GM12874 (cell line): ENCODE measurements around the gene PTPRCAP.

ENCODE experiments used
- TF ChIP-seq, protein P1 (sequence below): IDR thresholded peaks from 2 replicates; pipeline ENCODE4 v1.5.1; 2011; ENCODE audit warnings: low read depth, mild to moderate bottlenecking, control low read depth, low read length, moderate library complexity; ENCODE audit not compliant: insufficient read depth

The PTPRCAP gene

DNA sequence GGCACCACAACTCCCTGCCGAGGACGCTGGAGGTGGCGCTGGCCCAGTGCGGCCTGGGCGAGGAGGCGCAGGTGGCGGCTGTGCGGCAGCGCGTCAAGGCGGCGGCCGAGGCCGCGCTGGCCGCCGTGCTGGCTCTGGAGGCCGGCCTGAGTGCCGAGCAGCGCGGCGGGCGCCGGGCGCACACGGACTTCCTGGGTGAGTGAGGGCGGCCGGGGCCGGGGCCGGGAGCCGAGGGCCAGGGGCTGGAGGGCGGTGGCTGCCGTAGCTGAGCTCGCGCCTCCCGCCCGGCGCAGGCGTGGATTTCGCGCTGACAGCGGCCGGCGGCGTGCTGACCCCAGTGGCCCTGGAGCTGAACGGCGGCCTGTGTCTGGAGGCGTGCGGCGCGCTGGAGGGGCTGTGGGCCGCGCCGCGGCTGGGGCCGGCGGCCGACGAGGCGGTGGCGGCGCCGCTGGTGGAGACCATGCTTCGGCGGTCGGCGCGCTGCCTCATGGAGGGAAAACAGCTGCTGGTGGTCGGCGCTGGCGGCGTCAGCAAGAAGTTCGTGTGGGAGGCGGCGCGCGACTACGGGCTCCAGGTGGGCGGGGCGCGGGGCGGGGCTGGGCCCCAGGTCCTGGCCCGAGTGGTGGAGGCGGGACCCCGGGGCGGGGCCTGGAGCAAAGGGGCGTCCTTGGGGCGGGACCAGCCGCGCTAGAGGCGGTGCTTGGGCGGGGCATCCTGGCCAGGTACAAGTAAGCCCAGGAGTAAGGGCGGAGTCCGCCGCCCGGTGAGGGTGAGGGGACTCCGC is 16.6 kb downstream of the PTPRCAP start:
- TF ChIP-seq, protein P1, sequence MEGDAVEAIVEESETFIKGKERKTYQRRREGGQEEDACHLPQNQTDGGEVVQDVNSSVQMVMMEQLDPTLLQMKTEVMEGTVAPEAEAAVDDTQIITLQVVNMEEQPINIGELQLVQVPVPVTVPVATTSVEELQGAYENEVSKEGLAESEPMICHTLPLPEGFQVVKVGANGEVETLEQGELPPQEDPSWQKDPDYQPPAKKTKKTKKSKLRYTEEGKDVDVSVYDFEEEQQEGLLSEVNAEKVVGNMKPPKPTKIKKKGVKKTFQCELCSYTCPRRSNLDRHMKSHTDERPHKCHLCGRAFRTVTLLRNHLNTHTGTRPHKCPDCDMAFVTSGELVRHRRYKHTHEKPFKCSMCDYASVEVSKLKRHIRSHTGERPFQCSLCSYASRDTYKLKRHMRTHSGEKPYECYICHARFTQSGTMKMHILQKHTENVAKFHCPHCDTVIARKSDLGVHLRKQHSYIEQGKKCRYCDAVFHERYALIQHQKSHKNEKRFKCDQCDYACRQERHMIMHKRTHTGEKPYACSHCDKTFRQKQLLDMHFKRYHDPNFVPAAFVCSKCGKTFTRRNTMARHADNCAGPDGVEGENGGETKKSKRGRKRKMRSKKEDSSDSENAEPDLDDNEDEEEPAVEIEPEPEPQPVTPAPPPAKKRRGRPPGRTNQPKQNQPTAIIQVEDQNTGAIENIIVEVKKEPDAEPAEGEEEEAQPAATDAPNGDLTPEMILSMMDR: no peak

DNA sequence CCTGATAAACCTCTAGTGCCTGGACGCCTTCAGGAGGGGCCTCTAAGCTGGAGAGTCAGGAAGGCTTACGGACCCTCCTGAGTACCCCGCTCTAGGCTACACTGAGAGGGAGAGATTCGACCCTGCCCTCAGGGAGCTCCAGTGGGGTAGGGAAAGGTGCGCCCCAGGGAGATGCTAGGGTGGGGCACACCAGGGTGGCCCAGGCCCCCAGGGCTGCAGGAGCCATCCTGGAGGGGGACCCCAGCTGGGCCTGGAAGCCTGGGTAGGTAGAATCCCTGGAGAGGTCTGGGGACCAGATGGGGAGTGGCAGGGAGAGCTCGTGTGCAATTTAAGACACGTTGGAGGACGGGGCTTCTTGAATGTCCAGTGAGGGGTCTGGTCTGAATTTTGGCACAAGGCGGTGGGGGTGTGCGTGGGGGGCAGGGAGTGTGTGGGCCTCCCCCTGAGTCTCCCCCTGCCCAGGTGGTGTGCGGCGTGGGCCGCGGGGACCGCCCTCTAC is 17.3 kb downstream of the PTPRCAP start:
- TF ChIP-seq, protein P1: no peak

DNA sequence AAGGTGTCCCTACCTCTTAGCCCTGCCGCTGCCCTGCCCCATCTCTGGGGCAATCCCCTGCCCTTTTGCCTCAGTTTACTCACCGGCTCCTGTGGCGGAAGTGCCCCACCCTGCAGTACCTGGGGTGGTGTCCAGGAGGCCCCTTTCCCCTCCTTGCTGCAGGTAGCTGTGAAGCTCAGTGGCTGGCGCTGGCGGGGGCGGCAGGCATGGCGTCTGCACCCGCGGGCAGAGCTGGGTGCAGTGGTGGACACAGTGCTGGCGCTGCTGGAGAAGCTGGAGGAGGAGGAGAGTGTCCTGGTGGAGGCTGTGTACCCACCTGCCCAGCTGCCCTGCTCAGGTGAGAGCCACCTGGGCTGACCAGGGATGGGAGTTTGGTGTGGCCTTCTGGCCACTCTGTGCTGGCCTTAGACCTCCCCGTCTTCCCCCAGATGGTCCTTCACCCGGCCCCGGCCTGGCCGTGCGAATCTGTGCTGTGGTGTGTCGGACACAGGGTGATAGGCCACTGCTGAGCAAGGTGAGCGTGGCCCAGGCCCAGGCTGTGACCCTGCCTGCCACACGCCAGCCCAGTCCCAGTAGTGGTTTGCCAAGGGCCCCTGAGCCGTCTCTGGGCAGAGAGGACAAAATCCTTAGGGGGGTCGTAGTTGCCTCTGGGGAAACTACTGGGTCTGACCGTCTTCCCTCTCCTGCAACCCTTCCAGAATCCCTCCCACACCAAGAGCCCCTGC is 18.0 kb downstream of the PTPRCAP start:
- TF ChIP-seq, protein P1: no peak

DNA sequence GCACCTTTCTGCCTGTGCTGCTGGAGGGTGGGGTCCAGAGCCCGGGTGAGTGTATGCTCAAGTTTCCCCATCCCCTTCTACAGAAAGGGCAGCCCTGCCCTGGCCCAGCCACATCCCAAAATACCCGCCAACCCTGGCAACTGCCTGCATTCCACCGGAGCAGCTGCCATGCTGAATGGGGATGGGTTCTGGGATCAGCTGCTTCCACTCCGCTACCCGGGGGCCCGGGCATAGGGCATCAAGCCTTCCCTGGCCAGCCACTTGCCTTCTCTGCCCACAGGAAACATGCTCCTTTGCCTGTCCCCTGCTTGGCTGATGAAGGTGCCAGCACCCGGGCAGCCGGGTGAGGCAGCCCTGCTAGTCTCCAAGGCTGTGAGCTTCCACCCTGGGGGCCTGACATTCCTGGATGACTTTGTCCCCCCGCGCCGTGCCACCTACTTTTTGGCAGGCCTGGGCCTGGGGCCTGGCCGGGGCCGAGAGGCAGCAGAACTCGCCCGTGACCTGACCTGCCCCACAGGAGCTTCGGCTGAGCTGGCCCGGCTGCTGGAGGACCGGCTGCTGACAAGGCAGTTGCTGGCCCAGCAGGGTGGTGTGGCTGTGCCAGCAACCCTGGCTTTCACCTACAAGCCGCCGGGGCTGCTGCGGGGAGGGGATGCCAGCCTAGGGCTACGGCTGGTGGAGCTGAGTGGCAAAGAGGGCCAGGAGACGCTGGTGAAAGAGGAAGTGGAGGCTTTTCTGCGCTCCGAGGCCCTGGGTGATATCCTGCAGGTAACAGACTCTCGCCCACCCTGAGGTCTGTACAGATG is 18.8 kb downstream of the PTPRCAP start:
- TF ChIP-seq, protein P1: no peak

DNA sequence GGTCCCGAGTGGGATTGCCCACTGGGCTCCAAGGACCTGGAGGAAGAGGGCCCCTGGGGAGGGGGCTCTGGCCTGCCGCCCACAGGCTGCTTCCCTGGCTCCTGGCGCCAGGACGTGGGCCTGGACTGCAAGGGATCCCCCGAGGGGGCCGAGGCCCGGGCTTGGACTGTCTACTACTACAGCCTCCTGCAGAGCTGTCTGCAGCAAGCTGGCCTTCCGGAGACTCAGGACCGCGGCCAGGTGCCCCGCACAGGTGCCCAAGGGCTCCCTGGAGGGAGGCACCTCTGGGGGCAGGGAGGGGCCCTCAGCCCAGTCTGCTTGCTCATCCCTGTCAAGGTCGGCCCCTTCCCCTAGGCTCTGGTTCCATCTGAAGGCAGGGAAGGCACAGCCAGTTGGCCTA is 20.1 kb downstream of the PTPRCAP start:
- TF ChIP-seq, protein P1: no peak

DNA sequence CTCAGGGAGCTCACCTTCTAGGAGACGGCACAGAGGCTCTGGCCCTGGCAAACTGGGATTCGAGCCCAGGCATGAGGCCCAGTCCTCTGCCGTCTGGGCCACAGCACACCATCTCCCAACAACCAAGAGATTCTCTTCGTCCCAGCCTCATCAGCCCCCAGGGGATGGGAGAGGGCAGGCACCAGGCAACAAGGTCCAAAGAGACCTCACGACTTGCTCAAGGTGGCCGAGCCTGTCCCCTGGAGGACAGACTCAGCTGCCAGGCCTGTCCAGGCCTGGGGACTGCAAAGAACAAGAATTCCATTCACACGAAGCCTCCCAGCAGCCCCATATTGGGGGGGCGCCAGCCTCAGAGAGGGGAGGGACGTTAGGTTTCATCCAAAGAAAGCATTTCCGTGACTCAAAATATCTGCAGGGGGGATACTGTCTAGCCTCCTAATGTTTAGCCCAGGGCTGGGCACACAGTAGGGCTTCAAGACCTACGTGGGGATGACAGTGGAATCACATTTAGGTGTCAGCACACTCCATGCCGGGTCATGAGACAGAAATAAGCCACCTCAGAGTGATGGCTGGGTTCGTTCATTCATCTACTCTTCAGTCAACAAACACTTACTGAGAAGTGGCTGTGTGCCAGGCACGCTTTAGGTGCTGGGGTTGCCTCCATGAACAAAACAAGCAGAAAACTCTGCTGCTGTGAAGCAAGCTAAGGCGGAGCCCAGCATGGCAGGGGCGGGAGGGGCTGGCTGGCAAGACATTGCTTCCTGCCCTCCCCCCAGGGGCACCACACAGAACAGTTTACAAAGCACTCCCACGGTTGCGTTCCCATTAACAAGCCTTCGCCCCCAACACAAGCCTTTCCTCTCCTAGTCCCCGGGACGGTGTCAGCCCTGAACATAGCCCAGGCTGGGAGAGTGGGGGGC is 20.8 kb downstream of the PTPRCAP start:
- TF ChIP-seq, protein P1: no peak
